ENCODE results near the gene CDC37L1. TPM values are rescaled to one million over a fixed set of nuclear protein-coding genes. Genes with fewer than 3 reads are reported as not detected.

CDC37L1 gene
- total RNA-seq, 2 donors from 2014 or later, result 18.4 to 22.2 TPM

- H3K4me3 ChIP-seq (ENCODE audit: low read length), result peak overlapping the region; percentile 82
- TF ChIP-seq CTCF (conservative IDR thresholded peaks at IDR 0.05), result no peak
- DNase-seq, result no peak
- Mint-ChIP-seq H3K27me3 (ENCODE audit: insufficient read depth) (peaks cover 1% of the 10 kb centered on the region), H3K36me3 (ENCODE audit: low read depth) (peaks cover 3% of the 10 kb centered on the region), H3K27ac (no peak overlapping the region), H3K4me3 (peak overlapping the region; percentile 73), H3K9me3 (no peaks in the 10 kb centered on the region), H3K4me1 (peaks cover 39% of the 10 kb centered on the region)
- no peak overlapping the region for H3K27ac ChIP-seq (ENCODE audit: low read depth, low read length)
- H3K9ac ChIP-seq (ENCODE audit: extremely low read depth, low read length, poor library complexity, severe bottlenecking), result no peak overlapping the region
- no peaks in the 10 kb centered on the region for H3K27me3 ChIP-seq (ENCODE audit: control insufficient read depth, insufficient read depth, low read length, poor library complexity, severe bottlenecking)
- no peaks in the 10 kb centered on the region for H3K36me3 ChIP-seq (ENCODE audit: control insufficient read depth, insufficient read depth, low read length)
- no peaks in the 10 kb centered on the region for H3K9me3 ChIP-seq (ENCODE audit: control insufficient read depth, low read length)
- 90 to 92% methylated on average over 3 of the region's 3 CpGs for whole genome bisulfite sequencing, 2 experiments (ENCODE audit: insufficient coverage in 1 of 2, insufficient read length in 1 of 2)
- H3K4me1 ChIP-seq (ENCODE audit: control insufficient read depth, insufficient read depth, low read length), result peaks cover 10% of the 10 kb centered on the region
Observed at GRCh38 chr9:4663956-4664355, 15.4 kb upstream of the CDC37L1 start.

GRCh38 chr9:4665357-4665756 lies 14.0 kb upstream of the CDC37L1 start:
- Mint-ChIP-seq H3K36me3 (ENCODE audit: low read depth) (no peaks in the 10 kb centered on the region), H3K27me3 (ENCODE audit: insufficient read depth) (no peaks in the 10 kb centered on the region), H3K9me3 (no peaks in the 10 kb centered on the region), H3K4me1 (peaks cover 39% of the 10 kb centered on the region), H3K27ac (no peak overlapping the region), H3K4me3 (peak overlapping the region; percentile 69)
- DNase-seq, result no peak
- peak overlapping the region; percentile 82 for H3K4me3 ChIP-seq (ENCODE audit: low read length)
- TF ChIP-seq CTCF (conservative IDR thresholded peaks at IDR 0.05), result no peak
- H3K9me3 ChIP-seq (ENCODE audit: control insufficient read depth, low read length), result no peaks in the 10 kb centered on the region
- no peak overlapping the region for H3K27ac ChIP-seq (ENCODE audit: low read depth, low read length)
- no peaks in the 10 kb centered on the region for H3K27me3 ChIP-seq (ENCODE audit: control insufficient read depth, insufficient read depth, low read length, poor library complexity, severe bottlenecking)
- H3K36me3 ChIP-seq (ENCODE audit: control insufficient read depth, insufficient read depth, low read length), result no peaks in the 10 kb centered on the region
- peaks cover 10% of the 10 kb centered on the region for H3K4me1 ChIP-seq (ENCODE audit: control insufficient read depth, insufficient read depth, low read length)
- 86 to 92% methylated on average over 1 to 2 of the region's 2 CpGs for WGBS, 2 experiments (ENCODE audit: insufficient coverage in 1 of 2, insufficient read length in 1 of 2)
- no peak overlapping the region for H3K9ac ChIP-seq (ENCODE audit: extremely low read depth, low read length, poor library complexity, severe bottlenecking)

GRCh38 chr9:4666042-4666699 lies 13.2 kb upstream of the CDC37L1 start, which contains the start of gene SPATA6L:
SPATA6L (minus strand) TSS chr9:4666480; CDS start chr9:4666250, 230 bp downstream.
- no peaks in the 10 kb centered on the region for H3K36me3 Mint-ChIP-seq (ENCODE audit: low read depth)
- Histone ChIP-seq H3K4me1 (ENCODE audit: control insufficient read depth, insufficient read depth, low read length) (peaks cover 10% of the 10 kb centered on the region), H3K9ac (ENCODE audit: extremely low read depth, low read length, poor library complexity, severe bottlenecking) (peak within 1 kb of the TSS; percentile 52), H3K36me3 (ENCODE audit: control insufficient read depth, insufficient read depth, low read length) (no peaks in the 10 kb centered on the region), H3K4me3 (ENCODE audit: low read length) (peak within 1 kb of the TSS; percentile 82), H3K9me3 (ENCODE audit: control insufficient read depth, low read length) (no peaks in the 10 kb centered on the region), H3K27me3 (ENCODE audit: control insufficient read depth, insufficient read depth, low read length, poor library complexity, severe bottlenecking) (no peaks in the 10 kb centered on the region), H3K27ac (ENCODE audit: low read depth, low read length) (no peak within 1 kb of the TSS)
- H3K27me3 Mint-ChIP-seq (ENCODE audit: insufficient read depth), result no peaks in the 10 kb centered on the region
- H3K4me3 Mint-ChIP-seq, result peak within 1 kb of the TSS; percentile 69
- H3K27ac Mint-ChIP-seq, result peak within 1 kb of the TSS; percentile 47
- TF ChIP-seq CTCF (conservative IDR thresholded peaks at IDR 0.05), result peak; percentile 37
- peak; percentile 66 for DNase-seq
- peaks cover 39% of the 10 kb centered on the region for H3K4me1 Mint-ChIP-seq
- 4 to 10% methylated on average over 10 to 36 of the region's 36 CpGs for WGBS, 2 experiments (ENCODE audit: insufficient coverage in 1 of 2, insufficient read length in 1 of 2)
- H3K9me3 Mint-ChIP-seq, result no peaks in the 10 kb centered on the region

All from endodermal cell (in vitro differentiated cells).